HL-60 (cell line): ENCODE measurements around the gene MPG.

ENCODE experiments used
- DNase-seq, 2 experiments: peaks; one replicate each; pipeline ENCODE4 v3.0.0-alpha.2; 2010 to 2020; ENCODE audit warnings: low read depth in 1 of 2, low spot score in 1 of 2
- H3K27ac ChIP-seq: fragments of 250-450 bp; sonication (Bioruptor Pico); replicated peaks from 2 replicates; pipeline ENCODE4 v1.5.1; 2020; ENCODE audit warnings: mild to moderate bottlenecking, moderate library complexity
- H3K27me3 ChIP-seq: fragments of 250-450 bp; sonication (Bioruptor Pico); 2 replicates; pipeline ENCODE4 v1.5.1; 2021; ENCODE audit warnings: mild to moderate bottlenecking, moderate library complexity; ENCODE audit not compliant: insufficient read depth, poor library complexity, severe bottlenecking
- H3K4me3 ChIP-seq: replicated peaks from 2 replicates; pipeline ENCODE4 v1.5.1; 2011; ENCODE audit warnings: mild to moderate bottlenecking, control low read depth, low read length; ENCODE audit not compliant: insufficient read depth
- GABPA ChIP-seq: IDR thresholded peaks from 2 replicates; pipeline ENCODE4 v1.6.1; 2012; ENCODE audit warnings: low read depth
- POLR2AphosphoS5 ChIP-seq: IDR thresholded peaks from 2 replicates; pipeline ENCODE4 v1.6.1; 2012; ENCODE audit warnings: low read depth
- REST ChIP-seq: IDR thresholded peaks from 2 replicates; pipeline ENCODE4 v1.6.1; 2012; ENCODE audit warnings: low read depth; ENCODE audit not compliant: insufficient replicate concordance
- SPI1 ChIP-seq: IDR thresholded peaks from 2 replicates; pipeline ENCODE4 v1.6.1; 2012; ENCODE audit warnings: low read depth, mild to moderate bottlenecking, borderline replicate concordance
- TF ChIP-seq, protein P1 (sequence below): IDR thresholded peaks from one replicate; pipeline ENCODE4 v1.5.1; 2011; ENCODE audit warnings: low read length, control low read depth, inconsistent platforms; ENCODE audit not compliant: insufficient read depth

The MPG gene

GRCh38 chr16:101586-101985 is 23.6 kb downstream of the MPG start:
- H3K27ac ChIP-seq: no peak overlapping the region
- TF ChIP-seq SPI1 (no peak), GABPA (no peak), POLR2AphosphoS5 (no peak), REST (no peak)
- TF ChIP-seq, protein P1, sequence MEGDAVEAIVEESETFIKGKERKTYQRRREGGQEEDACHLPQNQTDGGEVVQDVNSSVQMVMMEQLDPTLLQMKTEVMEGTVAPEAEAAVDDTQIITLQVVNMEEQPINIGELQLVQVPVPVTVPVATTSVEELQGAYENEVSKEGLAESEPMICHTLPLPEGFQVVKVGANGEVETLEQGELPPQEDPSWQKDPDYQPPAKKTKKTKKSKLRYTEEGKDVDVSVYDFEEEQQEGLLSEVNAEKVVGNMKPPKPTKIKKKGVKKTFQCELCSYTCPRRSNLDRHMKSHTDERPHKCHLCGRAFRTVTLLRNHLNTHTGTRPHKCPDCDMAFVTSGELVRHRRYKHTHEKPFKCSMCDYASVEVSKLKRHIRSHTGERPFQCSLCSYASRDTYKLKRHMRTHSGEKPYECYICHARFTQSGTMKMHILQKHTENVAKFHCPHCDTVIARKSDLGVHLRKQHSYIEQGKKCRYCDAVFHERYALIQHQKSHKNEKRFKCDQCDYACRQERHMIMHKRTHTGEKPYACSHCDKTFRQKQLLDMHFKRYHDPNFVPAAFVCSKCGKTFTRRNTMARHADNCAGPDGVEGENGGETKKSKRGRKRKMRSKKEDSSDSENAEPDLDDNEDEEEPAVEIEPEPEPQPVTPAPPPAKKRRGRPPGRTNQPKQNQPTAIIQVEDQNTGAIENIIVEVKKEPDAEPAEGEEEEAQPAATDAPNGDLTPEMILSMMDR: no peak
- DNase-seq: no peak

DNA sequence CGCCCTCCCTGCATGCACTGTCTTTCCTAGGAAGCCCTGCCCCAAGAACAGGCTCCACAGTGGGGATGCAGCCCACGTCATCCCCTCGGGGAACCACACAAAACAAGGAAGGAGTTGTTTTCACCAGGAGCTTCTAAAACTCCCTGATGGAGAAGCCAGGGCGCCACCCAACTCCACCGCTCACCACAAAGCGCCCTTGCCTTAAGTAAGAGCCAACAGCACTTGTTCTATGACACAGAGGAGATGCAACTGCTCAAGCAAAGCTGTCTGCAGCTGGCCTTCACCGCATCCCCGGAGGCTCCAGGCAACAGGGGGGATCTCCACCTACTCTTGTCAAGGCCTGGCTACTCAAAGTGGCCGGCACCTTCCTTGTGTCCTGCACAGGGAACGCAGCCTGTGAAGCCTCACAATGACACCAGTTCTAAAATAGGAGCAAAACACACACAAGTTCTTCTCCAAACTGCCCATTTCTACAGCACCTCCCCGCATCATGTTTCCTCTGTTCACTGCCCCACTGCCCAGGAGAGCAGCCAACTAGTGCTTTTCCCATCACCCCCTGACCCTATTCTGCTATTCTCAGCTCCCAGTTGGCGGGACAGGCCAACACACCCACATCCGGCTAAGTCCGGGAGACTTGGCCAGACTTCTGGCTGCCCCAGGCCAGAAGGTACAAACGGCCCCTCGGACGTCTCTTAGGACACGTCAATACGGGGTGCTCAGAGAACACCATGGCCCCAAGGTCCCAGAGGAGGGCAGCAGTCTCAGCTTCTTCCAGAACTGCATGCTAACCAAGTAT is 24.2 kb downstream of the MPG start:
- no peak overlapping the region for H3K27ac ChIP-seq
- TF ChIP-seq REST (no peak), POLR2AphosphoS5 (no peak), SPI1 (no peak), GABPA (no peak)
- TF ChIP-seq, protein P1: no peak
- H3K27me3 ChIP-seq: no peaks in the 10 kb centered on the region
- H3K4me3 ChIP-seq: no peak overlapping the region
- no peak for DNase-seq

More at GRCh38 chr16:101586-101985, 23.6 kb downstream of the MPG start:
- Histone ChIP-seq H3K27me3 (no peaks in the 10 kb centered on the region), H3K4me3 (no peak overlapping the region)

DNA sequence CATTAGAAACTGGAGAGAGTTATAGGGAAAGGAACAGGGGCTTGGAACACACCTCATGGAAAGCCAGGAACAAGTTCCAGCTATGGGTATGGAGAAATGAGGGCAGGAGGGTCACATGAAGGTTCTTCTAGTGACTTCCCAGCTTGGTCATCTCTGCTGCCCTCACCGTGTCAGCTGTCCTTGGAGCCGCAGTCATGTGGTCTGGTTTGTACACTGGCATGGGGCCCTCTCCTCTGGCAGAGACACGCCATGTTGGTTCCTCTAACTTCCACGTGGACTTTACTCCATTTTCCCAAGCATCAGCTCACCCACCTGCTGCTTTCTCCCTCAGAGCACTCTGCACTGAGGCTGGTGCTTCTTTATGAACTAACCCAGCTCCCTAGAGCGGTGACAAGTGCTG is 26.3 kb downstream of the MPG start:
- no peaks in the 10 kb centered on the region for H3K27me3 ChIP-seq
- TF ChIP-seq POLR2AphosphoS5 (no peak), SPI1 (no peak), REST (no peak), GABPA (no peak)
- TF ChIP-seq, protein P1: no peak
- DNase-seq: no peak
- H3K27ac ChIP-seq: no peak overlapping the region
- no peak overlapping the region for H3K4me3 ChIP-seq
